GM13977 (cell line): Measurements from ENCODE around the gene CCND2.

Experiments used
- DNase-seq: peaks from one replicate; pipeline ENCODE4 v3.0.0; 2012; ENCODE audit warnings: low spot score
- in situ Hi-C: fragments of 300-500 bp; cut with MboI; formaldehyde crosslinking; loops from one replicate; pipeline ENCODE4 v1.12.0; 2022; ENCODE audit warnings: low sequenced_read_pairs, low pct_unique_long_range_greater_than_20kb, mixed read lengths, inconsistent platforms; ENCODE audit not compliant: unreplicated experiment
- TF ChIP-seq, protein P1 (sequence below): IDR thresholded peaks from 2 replicates; pipeline ENCODE4 v1.5.1; 2012; ENCODE audit warnings: mild to moderate bottlenecking, control low read depth; ENCODE audit not compliant: insufficient read depth; ENCODE audit errors: extremely low read depth, missing control alignments

The CCND2 gene

GRCh38 chr12:4275016-4275869 is 1.7 kb downstream of the CCND2 start:
- DNase-seq: no peak
- TF ChIP-seq, protein P1, sequence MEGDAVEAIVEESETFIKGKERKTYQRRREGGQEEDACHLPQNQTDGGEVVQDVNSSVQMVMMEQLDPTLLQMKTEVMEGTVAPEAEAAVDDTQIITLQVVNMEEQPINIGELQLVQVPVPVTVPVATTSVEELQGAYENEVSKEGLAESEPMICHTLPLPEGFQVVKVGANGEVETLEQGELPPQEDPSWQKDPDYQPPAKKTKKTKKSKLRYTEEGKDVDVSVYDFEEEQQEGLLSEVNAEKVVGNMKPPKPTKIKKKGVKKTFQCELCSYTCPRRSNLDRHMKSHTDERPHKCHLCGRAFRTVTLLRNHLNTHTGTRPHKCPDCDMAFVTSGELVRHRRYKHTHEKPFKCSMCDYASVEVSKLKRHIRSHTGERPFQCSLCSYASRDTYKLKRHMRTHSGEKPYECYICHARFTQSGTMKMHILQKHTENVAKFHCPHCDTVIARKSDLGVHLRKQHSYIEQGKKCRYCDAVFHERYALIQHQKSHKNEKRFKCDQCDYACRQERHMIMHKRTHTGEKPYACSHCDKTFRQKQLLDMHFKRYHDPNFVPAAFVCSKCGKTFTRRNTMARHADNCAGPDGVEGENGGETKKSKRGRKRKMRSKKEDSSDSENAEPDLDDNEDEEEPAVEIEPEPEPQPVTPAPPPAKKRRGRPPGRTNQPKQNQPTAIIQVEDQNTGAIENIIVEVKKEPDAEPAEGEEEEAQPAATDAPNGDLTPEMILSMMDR: no peak
- in situ Hi-C loops: loop anchor here (10.0 kb wide), 3 partner anchors 170 to 380 kb away; no protein-coding TSS in a partner anchor

DNA sequence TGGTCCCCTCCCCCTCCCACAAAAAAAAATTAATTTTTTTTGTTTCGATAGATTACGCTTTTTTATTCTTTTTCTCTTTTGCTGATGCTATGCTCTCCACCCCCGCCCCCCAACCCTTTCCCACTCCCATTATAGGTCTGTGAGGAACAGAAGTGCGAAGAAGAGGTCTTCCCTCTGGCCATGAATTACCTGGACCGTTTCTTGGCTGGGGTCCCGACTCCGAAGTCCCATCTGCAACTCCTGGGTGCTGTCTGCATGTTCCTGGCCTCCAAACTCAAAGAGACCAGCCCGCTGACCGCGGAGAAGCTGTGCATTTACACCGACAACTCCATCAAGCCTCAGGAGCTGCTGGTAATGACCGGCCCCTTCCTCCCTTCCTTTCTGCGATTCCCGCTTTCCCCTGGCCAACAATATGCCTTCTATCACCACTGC is 2.3 kb downstream of the CCND2 start:
- in situ Hi-C loops: loop anchor here (10.0 kb wide), 3 partner anchors 171 to 381 kb away; no protein-coding TSS in a partner anchor

GRCh38 chr12:4276524-4277204 is 3.1 kb downstream of the CCND2 start:
- in situ Hi-C loops: loop anchor here (10.0 kb wide), 3 partner anchors 172 to 382 kb away; no protein-coding TSS in a partner anchor
- TF ChIP-seq, protein P1: peak; percentile 85
- DNase-seq: peak; percentile 85

More for the DNA sequence above, 2.3 kb downstream of the CCND2 start:
- TF ChIP-seq, protein P1: no peak
- no peak for DNase-seq

- no peak for DNase-seq
- in situ Hi-C loops: loop anchor here (10.0 kb wide), 3 partner anchors 172 to 382 kb away; no protein-coding TSS in a partner anchor
- TF ChIP-seq, protein P1: no peak
Measured at GRCh38 chr12:4277205-4277543, 3.6 kb downstream of the CCND2 start.

DNA sequence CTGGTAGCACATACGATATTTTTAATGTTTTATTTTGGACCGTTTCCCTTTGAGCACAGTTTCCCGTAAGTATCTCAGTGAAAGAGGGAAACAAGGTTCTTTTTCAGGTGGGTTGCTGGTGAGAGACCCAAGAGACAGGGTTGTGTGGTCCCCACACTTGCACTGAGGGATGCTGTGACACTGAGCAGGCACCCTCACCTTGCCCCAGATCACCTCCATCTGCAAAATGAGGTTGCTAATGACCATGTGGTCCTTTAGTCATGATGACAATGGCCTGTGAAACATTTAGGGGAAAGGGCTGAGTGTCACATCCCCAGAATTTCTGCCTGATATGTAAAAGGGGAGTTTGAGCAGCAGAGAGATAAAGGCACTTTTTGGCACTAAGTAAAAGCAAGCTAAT is 4.3 kb downstream of the CCND2 start:
- in situ Hi-C loops: loop anchor here (10.0 kb wide), 3 partner anchors 173 to 383 kb away; no protein-coding TSS in a partner anchor
- no peak for DNase-seq
- TF ChIP-seq, protein P1: no peak

DNA sequence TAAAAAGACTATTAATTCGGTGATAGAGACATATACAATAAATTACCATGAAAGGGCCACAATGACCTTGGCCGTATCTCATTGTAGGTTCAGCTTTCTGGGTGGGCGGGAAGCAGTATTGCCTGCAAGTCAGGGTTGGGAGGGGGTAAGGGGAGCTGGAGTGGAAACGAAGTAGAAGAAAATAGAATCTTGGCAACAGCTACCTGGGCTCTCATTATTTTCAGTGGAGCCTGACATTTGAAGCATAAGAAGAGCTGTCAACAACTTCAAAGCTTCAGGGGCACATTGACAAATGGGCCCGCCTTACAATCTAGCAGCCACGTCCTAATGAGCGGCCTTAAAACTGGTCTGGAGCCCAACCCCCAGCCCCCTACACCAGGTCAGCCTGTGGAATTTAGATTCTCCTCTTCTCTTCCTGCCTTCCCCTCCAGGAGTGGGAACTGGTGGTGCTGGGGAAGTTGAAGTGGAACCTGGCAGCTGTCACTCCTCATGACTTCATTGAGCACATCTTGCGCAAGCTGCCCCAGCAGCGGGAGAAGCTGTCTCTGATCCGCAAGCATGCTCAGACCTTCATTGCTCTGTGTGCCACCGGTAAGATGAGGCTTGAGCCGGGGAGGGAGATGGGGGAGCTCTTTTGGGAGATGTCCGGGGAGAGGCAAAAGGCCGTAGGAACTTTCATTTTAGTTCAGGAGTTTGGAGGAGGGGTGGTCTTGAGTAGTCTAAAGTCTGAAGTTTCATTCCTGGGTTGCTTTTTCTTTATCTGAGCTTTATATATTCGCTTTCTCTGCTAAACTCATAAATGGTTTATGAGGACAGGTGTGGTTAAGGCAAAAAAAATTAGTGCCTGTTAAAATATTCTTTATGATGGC is 5.0 kb downstream of the CCND2 start:
- in situ Hi-C loops: loop anchor here (10.0 kb wide), 3 partner anchors 174 to 384 kb away; no protein-coding TSS in a partner anchor
- TF ChIP-seq, protein P1: no peak

More for the DNA sequence above, 5.0 kb downstream of the CCND2 start:
- DNase-seq: no peak
